GOT3 (cell line): Measurements from ENCODE around the gene RPS18.

Source experiments
- DNase-seq: peaks from one replicate; lab custom pipeline; 2025; ENCODE audit warnings: mixed read lengths; lab: John Stamatoyannopoulos, UW

Gene RPS18

GRCh38 chr6:33289784-33290315, 18.0 kb downstream of the RPS18 start:
- DNase-seq, result no peak

GRCh38 chr6:33290459-33290858, 18.6 kb downstream of the RPS18 start:
- DNase-seq, result no peak

GRCh38 chr6:33292996-33293682, 21.3 kb downstream of the RPS18 start:
- no peak for DNase-seq

GRCh38 chr6:33294086-33294823, 22.4 kb downstream of the RPS18 start:
- no peak for DNase-seq

GRCh38 chr6:33295621-33296369, 23.9 kb downstream of the RPS18 start:
- no peak for DNase-seq

GRCh38 chr6:33296797-33297405, 25.0 kb downstream of the RPS18 start:
- no peak for DNase-seq

GRCh38 chr6:33297406-33297955, 25.6 kb downstream of the RPS18 start:
- no peak for DNase-seq

GRCh38 chr6:33297956-33298772, 26.3 kb downstream of the RPS18 start:
- DNase-seq, result peak; percentile 28

GRCh38 chr6:33298773-33299236, 26.9 kb downstream of the RPS18 start, which contains the start of gene RGL2:
RGL2 (minus strand) TSS chr6:33298942; CDS start chr6:33298610, 332 bp downstream.
- peak; percentile 67 for DNase-seq

GRCh38 chr6:33299237-33299944, 27.5 kb downstream of the RPS18 start:
- peak; percentile 82 for DNase-seq

- no peak for DNase-seq
Observed at GRCh38 chr6:33301877-33302276, 30.0 kb downstream of the RPS18 start.

- no peak for DNase-seq
Observed at GRCh38 chr6:33304216-33304615, 32.3 kb downstream of the RPS18 start.

GRCh38 chr6:33305052-33305451, 33.2 kb downstream of the RPS18 start:
- no peak for DNase-seq

- no peak for DNase-seq
Observed at GRCh38 chr6:33306356-33306755, 34.5 kb downstream of the RPS18 start.

GRCh38 chr6:33312361-33313104, 40.7 kb downstream of the RPS18 start:
- DNase-seq, result no peak

- DNase-seq, result no peak
Observed at GRCh38 chr6:33313105-33313708, 41.3 kb downstream of the RPS18 start.

GRCh38 chr6:33313709-33314514, 42.0 kb downstream of the RPS18 start, which contains the start of gene TAPBP:
TAPBP (minus strand) TSS chr6:33314078; CDS start chr6:33314041, 37 bp downstream.
- no peak for DNase-seq

- peak; percentile 22 for DNase-seq
Observed at GRCh38 chr6:33314515-33314942, 42.7 kb downstream of the RPS18 start.
